T-helper 22 cell (primary cell): Measurements from ENCODE around the gene ULK4.
"Not testable (repeated sequence)": the region's sequence is repeated elsewhere in the genome, so short reads cannot be mapped to it uniquely, and the experiment has no call there.

ENCODE experiments used
- DNase-seq: peaks from one replicate; pipeline ENCODE4 v3.0.0-alpha.2; 2020; ENCODE audit warnings: low read depth

The ULK4 gene

DNA sequence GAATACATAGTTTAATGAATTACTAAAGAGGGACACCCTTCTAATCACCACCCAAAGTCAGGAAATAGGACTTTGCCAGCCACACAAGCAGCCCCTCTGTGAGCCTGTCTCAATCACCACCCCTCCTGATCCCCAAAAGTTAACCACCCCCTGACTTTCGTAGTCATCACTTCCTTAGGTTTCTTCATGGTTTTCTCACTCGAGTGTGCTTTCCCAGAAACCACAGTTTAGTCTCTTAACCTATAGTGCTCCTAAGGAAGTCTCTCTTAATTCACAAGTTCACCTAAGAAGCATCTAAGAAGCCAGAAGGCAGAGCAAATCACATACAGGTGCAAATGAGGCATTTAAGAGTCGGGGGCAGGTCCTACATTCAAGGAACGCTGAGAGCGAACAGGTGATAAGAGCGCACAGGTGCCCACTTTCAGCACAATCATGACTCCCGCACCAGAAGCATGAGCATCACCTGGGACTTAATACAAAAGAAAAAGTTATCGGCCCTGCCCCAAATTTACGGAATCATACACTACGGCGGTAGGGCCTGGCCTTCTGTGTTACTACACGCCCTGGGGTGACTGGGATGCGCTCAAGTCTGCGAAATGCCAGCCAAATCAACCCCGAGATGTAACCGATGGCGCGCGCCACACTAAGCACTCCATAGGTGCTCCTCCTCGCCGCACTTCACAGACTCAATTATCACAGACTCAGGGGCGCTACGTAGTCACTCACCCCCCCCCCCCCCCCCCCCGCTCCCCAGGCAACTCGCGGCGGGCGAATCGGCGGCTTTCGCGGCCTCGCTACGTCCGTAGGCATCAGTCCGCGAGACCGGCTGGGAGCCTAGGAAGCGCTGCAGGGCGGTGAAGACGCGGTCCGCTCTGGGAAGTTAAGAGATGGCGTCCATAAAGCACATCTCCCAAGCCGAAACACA lies 815 bp downstream of the ULK4 start:
- DNase-seq = peak; percentile 52

DNA sequence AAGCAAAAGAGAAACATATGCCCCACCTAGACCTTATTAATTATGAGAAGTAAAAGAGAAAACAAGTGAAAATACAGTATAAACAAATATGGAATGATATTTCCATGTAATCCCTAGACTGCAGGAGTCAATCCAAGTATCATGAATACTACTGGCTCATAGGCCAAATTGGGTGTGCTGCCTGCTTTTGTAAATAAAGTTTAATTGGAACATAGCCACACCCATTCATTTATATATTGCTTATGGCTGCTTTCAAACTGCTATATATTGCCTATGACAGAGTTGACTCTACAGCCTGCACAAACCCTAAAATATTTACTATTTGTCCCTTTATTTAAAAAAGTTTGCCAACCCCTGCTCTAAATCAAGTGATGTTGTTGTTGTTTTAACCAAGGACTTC lies 5.3 kb downstream of the ULK4 start:
- DNase-seq = no peak

DNA sequence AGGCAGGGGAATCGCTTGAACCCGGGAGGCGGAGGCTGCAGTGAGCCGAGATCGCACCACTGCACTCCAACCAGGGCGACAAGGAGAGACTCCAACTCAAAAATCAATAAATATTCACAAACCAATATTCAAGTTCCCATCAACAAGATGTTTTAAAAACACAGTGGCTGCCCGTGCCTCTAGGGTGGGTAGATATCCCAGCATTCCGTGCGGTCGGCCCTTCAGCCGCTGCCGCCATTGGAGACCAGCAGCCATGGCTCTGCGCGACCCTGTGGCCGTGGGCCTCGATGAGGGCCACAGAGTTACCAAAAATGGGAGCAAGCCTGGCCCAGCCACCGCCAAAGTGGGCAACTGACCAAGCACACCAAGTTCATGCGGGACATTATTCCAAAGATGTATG lies 6.7 kb downstream of the ULK4 start:
- DNase-seq = no peak

DNA sequence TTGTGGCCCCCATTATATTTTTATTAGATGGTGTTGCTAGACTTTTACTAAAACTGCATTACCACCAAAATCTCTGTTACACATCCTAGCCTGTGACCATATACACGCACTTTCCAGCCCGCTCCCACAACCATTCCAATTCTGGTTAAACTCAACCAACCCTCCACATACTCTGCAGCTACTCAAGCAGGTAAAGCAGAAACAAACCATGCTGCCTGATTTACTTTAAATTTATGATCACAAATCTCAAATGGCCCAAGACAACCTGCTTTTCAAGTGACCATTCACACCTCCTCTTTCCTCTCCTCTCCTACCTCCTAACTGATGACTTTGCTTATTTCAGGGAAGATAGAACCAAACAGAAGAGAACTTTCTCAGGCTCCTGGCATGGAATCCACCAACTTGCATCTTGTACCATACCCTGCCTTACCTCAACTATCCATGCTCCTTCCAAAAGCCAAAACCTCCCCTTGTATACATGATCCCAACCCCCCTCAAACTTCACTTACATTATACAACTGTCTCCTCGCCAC lies 18.5 kb downstream of the ULK4 start:
- DNase-seq = no peak

DNA sequence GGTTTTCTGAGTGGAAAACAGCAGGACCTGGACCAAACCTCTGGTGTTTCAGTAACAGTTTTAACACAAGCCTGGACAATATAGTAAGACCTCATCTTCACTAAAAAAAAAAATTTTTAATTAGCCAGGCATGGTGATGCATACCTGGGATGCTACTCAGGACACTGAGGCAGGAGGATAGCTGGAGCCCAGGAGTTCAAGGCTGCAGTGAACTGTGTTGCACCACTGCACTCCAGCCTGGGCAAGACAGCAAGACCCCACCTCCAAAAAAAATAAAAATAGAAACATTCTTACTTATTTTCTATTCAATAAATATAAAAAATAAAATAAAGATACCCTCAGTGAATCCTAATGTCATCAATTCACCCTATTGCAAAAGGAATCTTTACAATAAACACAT lies 21.5 kb downstream of the ULK4 start:
- DNase-seq = no peak

DNA sequence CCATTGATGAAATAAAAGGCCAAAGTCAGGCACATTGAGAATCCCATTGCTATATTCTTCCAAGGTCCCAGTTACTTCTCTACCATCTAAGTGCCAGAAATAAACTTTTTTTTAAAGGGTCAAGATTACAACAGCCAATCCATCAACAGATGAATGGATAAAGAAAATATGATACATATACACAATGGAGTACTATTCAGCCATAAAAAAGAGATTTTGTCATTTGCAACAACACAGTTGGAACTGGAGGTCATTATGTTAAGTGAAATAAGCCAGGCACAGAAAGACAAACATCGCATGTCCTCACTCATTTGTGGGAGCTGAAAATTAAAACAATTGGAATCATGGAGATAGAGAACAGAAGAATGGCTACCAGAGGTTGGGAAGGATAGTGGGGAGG lies 25.5 kb downstream of the ULK4 start:
- DNase-seq = no peak

DNA sequence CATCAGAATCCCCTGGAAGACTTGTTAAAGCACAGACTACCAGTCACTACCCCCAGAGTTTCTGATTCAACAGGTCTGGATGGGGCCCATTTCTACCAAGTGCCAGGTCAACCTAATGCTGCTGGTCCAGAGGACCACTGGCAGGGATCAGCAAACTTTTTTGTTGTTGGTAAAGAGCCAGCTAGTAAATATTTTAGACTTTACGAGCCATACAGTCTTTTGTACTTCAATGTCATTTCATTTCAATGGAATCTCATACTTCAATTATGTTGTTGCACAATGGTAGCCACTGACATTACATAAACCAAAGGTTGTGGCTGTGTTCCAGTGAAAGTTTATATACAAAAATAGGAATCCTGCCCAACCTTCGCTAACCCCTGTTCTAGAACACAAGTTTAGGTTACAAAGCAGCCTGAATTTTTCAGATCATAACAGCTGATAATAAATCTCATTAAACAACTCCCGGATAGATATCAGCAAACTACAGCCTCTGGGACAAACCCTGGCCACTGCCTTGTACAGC lies 28.7 kb downstream of the ULK4 start:
- DNase-seq = no peak

DNA sequence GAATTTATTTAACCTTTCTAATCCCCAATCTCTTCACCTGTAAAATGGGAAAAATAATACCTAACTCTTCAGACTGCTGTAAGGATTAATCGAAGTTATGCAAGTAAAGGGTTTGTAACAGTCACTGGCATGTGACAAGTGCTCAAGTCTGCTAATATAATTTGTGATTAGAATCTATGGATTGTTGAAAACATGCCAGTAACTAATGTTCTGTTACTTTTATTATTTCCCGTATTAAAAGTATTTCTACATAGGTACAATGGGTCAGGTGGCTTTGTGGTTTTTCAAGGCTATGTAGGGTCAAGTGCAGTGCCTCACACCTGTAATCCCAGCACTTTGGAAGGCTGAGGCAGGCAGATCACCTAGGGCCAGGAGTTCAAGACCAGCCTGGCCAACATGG lies 29.4 kb downstream of the ULK4 start:
- no peak for DNase-seq

DNA sequence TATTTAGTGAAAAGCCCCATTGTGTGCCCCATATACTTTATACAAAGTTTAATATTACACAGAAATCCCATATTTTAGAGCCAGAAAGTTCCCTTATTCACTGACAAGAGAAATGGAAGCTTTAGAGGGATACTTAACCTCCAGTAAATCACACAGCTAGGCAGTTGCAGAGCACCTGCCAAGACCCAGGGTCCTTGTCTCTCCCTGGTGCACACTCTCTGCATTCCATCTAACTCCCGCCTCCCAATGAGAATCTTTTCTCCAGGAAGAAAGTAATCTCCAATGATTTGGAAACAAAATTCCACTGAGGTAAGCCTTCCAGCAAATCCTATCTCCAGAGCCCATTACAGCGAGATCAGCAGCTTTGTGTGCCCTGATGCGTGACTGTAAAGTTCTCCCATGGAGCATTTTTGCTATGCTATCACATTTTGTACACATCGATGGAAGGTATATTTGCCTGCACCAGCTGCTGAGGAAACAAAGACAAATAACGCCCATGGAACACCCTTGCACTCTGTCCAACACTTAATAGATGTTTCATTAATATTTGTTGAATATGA lies 41.4 kb downstream of the ULK4 start:
- DNase-seq = no peak

DNA sequence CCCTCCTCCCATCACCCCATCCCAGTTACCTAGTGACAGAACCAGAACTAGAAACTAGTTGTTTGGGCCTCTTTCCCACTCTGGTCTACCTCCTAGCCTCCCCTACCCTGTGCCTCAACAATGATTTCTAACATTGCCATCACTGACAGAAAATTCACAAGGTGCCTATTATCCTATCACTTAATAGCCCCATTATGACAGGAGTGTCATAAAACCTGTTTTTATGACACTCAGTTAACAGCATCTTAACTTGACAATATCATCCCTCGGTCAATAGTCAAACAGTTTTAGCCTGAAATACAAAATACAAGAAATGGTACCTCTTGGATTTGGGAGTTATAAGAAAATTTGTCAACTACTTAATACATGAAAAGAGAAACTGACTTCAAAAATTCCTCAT lies 46.5 kb downstream of the ULK4 start:
- DNase-seq = no peak

DNA sequence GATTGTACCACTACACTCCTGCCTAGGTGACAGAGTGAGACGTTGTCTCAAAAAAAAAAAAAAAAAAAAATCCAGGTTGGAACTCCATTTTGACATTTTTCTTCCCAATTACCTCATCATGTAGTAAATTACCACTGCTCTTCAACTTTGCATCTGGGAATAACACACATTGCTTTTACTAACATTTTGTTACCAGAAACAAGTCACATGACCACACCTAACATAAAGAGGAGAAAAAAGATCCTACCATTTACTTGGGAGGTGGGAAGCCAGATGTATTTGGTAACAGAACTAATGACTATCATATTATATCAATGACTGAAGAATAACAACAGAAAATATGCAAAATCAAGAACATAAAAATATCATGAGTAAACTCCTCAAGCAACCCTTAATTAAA lies 49.6 kb downstream of the ULK4 start:
- DNase-seq = no peak

DNA sequence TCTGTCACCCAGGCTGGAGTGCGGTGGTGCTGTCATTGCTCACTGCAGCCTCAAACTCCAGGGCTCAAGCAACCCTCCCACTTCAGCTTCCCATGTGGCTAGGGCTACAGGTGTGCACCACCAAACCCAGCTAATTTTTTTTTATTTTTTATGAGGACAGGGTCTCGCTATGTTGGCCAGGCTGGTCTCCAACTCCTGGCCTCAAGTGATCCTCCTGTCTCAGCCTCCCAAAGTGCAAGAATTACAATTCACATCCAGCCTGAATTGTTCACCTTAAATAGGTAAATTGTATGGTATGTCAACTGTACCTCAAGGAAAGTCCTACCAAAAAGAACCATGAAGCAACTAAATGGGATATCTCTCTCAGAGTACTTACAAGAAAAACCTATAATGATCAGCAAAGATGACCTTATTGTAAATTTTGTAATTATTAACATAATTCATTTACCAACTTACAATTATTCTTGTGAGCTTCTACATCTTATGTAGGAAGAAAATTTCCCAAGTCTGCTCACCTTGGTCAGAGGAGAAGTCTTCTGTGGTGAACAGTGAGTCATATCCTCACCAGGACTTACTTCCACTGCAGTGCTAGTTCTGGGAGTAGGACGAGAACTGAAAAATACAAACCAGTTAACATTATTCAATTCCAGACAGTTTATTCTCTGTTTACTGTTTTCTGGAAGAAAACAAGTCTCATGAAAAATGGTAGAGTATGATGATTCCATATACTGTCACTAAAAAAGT lies 54.4 kb downstream of the ULK4 start:
- DNase-seq = no peak

DNA sequence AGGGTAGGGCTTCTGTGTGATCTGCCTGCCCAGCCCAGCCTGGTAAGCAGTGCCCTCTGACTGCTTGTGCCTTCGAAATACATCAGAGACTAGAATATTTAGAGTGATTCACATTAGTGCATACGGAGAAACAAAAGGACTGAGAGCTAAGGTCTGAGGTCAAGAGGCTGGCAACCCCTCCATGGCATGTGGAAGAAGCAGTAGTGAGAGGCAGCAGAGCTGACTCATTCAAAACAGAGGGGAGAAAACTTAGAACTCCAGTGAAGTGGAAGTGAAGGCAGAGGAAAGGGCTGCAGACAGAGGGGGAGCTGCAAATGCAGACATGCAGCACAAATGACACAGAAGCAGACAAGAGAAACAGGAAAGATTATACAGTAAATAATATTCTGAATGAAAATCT lies 61.6 kb downstream of the ULK4 start:
- no peak for DNase-seq

DNA sequence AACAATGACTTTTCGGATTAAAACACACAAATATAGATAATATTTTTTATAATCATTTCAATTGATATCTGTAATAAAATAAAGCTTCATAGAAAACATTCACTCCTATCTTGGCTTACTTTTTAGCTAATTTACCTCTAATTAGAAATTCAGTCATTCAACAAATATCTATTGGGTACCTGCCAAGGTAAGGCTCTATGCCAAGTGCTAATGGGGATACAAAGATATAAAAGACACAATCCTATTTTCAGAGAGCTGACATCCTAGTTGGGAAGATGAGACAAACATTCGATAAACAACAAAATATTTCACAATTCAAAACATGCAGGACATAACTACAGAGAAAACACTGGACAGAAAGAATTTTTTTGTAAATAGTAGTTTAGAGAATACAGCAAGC lies 63.3 kb downstream of the ULK4 start:
- no peak for DNase-seq

DNA sequence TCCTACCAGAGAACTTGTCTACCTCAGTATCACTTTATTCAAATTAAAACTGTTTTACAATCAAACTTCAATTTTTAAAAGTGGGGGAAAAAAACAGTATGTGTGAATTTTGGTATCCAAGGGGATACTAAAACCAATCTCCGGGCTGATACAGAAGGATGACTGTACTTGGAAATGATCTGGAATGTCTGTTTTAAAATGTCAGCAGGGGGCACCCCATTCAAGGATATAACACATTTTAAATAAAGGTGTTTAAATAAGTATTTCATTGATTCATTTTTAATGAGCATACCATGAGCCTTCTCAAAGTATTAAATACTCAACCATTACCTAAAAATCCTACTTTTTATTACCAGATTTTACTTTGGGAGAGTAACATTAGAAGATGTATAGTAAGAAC lies 67.9 kb downstream of the ULK4 start:
- no peak for DNase-seq

DNA sequence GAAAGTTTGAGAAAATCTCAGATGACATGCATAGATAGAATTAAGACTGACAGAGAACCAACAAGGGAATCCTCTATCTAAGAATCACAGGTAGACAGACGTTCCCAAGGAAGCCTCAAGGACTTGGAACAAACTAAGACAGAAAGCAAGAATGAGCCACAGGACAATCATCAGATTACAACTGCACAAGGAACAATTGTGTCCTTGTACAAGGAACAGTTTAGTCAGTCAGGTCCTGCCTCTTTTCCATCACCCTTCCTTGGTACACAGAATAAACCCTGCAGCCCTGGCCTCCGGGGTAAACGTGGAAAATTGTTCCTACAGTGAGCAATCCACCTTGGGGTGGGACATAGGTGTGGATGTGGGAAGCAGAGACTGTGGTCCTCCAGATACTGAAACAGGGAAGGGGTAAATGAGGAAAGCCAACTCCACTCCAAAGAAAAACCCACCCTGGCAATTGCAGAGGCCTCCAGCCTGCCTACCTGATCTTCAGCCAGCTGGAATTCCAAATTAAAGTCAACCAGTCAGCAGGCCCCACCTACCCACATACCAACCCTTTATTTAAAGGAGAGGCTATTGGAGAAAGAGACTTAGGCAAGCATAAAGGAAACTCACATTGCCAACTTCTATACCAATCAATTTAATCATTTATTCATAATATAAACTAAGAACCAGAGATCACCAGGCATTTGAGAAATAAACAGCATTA lies 73.4 kb downstream of the ULK4 start:
- DNase-seq = no peak

DNA sequence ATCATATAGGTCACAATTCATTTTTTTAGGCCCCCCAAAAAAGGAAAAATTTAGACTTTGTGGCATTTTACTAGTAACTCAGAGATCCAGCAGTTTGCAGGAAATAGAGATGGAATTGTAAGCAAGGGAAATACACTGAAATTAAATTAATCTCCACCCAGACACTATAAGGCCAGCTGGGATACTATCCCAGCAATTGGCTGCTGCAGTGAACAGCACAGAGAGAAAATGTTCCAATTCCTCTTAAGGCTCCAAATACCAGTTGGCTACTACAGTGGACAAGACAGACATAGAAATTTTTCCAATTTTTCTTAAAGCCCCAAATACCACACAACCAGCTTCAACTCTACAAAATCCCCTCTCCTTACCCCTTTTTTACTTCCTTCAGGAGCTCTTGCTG lies 78.9 kb downstream of the ULK4 start:
- no peak for DNase-seq

DNA sequence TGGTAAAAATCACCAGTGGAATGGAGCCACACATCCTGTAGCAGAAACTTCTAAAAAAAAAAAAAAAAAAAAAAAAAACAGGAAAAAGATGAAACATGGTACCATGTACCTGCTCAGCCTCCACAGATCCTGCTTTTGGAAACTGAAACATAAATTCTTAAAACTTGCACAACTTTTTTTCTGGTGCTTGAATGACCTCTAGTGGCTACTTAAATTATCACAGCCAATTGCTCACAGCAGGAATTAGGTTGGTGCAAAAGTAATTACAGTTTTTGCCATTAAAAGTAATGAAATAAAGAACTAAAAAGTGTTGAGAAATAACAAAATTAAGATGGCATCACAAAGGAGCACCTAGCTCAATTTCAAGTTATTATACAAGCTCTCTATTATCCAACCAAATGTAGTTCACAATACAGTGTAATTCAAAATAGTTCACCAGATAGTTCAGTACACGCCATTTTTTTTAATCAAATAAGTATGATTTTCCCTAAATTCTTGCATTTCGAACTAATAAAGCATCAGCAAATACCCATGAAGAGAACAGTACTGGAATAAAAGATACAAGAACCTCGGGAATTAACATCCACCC lies 80.6 kb downstream of the ULK4 start:
- no peak for DNase-seq

DNA sequence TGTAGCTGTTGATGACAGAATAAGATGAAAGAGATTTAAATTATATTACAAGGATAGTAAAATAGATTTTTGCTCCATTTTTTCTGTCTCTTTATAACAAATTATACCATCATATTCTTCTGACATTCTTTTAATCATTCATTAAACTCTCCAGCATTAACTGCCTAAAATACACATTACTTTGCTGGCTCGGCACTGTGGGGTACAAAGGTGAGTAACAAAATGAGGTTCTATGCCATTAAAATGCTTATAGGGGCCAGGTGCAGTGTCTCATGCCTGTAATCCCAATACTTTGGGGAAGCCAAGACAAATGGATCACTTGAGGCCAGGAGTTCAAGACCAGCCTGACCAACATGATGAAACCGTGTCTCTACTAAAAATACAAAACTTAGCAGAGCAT lies 81.5 kb downstream of the ULK4 start:
- no peak for DNase-seq

DNA sequence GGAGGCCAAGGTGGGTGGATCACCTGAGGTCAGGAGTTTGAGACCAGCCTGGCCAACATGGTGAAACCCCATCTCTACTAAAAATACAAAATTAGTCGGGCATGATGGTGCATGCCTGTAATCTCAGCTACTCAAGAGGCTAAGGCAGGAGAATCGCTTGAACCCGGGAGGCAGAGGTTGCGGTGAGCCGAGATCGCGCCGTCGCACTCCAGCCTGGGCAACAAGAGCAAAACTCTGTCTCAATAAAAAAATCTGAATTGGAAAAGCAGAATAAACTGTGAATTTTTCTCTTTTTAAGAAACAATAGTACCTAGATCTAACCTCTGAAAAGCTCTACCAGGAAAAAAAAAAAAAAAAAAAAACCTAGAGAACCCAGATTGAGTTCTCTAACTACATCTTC lies 84.2 kb downstream of the ULK4 start:
- not testable (repeated sequence) for DNase-seq

DNA sequence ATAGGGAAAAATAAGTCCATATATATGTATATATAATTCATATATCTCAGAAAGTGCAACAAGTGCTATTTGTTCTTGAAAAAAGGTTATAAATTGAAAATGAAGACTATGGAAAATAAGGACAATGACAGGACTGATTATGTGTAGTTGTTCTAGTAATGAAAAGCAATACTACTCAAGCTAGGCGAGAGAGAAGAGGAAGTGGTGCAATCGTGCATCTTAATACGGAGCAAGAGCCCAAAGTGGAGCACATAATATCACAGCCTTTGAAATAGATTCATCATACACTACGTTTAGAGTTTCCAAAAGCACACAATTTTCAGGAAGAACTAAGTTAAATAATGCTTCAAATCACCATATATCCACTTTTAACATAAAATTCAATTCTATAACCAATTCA lies 87.9 kb downstream of the ULK4 start:
- DNase-seq = no peak

DNA sequence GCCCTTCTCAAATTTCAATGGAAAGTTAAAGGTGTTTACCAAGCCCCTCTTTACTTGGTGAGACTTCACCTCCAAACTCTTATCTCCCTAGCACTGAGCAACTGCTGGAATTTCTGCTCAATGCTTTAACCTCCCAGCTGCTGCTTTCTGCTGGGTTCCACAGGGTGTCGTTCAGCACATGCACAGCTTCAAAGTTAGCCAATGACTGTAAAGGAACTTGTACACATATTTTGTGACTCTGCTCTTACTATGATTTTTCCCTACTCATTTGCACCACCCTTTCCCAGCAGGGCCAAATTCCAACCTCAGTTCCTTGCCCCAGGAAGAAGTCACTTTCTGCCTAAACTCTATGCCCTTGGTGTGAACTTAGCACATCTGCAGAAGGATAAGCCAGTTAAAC lies 89.7 kb downstream of the ULK4 start:
- no peak for DNase-seq
